Umbilical cord (tissue), 2 donors: ENCODE results near the gene SPART. TPM values are rescaled to one million over a fixed set of nuclear protein-coding genes. Genes with fewer than 3 reads are reported as not detected.
"Not testable (repeated sequence)": the region's sequence is repeated elsewhere in the genome, so short reads cannot be mapped to it uniquely, and the experiment has no call there.

ENCODE experiments used
- DNase-seq: peaks from one replicate; pipeline ENCODE4 v3.0.0-alpha.2; 2015; ENCODE audit warnings: low spot score
- total RNA-seq: library from RNA; depleted of rRNA; stranded (reverse); fragments of >200 nt; gene quantifications from one replicate; pipeline ENCODE4 v1.2.3, GENCODE V29; 2014; ENCODE audit warnings: low replicate concordance; ENCODE audit not compliant: insufficient read depth

SPART gene
- total RNA-seq, 1 donor from 2014 or later, result 103 TPM

DNA sequence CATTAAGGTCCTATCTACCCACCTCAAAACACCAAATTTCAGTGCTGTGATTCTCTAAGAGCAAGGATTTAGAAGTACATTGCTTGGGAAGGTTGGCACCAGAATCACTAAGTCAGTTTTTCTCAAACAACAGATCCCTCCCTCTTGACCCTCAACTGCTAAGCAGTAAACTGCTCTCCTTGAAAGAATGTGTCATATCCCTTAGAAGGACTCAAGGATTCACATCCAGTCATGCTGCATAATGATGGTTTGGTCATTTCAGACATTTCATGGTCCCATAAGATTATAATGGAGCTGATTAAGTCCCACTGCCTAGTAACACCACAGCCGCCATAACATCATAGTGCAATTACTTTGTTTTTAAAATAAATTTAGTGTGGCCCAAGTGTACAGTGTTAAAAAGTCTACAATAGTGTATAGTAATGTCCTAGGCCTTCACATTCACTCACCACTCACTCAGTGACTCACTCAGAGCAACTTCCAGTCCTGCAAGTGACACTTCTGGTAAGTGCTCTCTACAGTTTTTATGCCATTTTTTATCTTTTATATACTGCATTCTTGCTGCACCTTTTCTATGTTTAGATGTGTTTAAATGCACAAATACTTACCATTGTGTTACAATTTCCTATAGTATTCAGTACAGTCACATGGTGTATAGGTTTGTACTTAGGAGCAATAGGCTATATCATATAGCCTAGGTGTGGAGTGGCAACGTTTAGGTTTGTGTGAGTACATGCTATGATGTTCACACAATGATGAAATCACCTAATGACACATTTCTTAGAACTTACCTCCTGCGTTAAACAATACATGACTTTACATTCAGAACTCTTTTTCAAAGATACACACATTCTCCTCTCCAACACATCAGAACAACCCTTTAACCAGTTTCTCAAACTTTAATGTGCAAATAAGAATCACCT lies 32.9 kb downstream of the SPART start:
- DNase-seq, result no peak

DNA sequence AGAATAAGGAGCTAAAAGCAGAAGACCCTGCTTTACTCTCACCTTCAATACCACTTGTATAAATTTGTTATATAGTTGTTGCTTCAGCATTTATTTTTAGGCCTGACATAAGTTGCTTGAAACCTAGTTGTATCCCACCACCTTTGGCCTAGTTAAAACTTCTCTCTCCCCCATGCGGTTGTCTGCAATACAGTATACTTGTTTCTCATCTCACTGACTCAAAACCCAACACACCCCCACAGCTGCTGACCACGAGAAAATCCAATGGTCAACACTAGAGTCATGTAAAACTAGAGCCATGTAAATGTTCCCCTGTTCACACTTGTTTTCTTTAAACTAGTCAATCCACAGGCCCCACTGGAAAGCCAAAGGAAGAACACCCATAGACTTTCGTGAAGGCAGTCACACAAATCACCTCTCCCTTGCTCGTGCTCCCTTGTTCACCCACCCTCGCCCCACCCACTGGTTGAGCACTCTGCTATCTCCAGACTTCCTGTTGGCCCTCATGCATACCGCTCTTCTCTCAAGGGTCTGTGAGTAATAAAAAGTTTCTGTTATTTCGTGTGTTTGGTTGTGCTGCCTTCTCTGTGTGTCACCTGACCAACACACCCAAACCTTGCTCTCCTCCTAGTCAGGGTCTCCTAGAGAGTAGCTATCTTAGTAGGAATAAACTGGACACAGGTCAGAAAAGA lies 35.6 kb downstream of the SPART start:
- no peak for DNase-seq

DNA sequence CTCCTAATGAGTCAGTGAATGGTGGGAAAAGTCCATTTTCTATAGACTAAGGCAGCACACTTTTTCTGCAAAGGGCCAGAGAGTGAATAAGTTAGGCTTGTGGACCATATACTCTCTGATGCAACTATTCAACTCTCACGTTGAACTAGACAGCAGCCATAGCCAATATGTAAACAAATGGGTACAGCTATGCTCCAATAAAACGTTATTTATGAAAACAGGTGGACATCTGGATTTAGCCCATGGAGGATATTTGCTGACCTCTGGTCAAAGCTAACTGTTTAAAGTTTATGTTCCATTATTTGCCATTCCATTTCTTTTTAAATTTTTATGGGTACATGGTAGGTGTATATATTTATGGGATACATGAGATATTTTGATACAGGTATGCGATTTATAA lies 43.9 kb downstream of the SPART start:
- DNase-seq, result no peak

DNA sequence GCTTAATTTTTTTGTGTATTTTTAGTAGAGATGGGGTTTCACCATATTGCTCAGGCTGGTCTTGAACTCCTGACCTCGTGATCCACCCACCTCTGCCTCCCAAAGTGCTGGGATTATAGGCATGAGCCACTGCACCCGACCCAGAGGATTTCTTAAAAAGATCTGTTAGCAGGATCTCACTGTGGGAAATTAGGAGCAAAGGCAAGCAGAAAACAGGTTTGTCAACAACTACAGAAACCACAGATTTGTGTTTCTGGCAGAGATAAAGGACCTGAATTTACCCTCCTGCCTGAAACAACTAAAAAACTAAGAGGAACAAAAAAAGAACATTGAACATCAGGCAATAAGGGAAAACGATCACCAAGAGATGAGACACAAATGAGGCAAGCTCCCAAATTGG lies 46.7 kb downstream of the SPART start:
- not testable (repeated sequence) for DNase-seq

DNA sequence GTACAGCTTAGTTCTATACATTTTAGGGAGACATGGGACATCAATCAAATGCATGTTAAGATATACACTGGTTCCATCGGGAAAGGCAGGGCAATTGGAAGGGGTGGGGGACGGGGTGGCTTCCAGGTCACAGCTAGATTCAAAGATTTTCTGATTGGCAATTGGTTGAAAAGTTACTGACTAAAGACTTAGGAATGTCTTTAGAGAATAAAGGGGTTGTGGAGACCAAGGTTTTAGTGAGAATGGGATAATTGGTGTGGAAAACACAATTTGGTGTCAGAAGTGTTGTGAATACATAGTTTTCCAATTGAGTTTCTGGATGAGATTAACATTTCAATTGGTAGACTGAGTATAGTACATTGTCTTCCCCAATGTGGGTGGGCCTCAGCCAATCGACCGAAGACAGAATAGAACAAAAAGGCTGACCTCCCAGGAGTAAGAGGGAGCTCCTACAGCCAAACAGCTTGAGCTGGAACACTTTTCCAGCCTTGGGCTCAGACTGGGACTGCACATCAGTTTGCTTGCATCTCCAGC lies 47.6 kb downstream of the SPART start:
- DNase-seq, result no peak

DNA sequence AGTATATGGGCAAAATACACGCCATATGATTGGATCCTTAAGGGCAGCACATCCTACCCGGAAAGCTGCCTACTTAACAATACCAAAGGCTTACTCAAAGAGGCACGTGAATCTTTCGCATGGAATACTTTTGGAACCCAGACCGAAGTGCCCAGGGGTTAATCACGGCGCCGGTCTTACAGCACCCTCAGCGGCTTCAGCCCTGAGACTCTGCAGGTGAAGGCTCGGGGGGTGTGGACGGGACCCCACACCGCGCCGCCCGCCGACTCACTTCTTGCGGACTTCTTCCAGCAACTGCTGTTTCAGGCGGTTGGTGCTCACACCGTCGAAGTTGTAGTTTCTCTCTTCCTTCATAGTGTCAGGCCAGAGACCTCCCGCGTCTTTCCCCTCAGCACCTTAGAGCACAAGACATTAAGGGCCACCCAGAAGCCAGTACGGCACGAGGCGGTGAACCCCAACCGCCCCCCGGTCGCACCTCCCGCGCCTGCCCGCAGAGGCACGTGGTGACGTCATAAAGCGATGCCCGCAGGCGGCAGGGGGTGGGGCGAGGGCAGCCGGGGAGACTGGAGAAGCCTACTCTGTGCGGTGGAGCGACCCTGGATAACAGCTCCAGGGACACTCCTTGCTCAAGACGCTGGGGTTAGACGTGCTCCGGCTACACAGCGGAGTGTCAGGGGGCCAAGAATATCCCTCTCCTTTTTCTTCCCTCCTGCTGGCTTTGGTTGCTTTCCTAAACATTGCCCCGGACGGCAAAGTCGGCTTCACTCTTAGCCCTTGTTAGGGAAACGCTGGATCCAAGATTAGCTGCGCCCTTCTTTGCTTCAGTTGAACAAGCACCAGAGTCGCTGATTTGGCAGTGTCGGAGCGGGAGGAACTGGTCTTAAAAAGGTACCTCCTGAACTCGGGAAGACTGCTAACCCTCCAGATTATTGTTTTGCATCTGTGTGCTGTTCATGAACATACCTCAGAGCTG lies 48.5 kb downstream of the SPART start, which contains the start of gene CCDC169:
CCDC169 (minus strand) TSS at position 449 of the 973 bp plus-strand sequence; CDS start at position 354, 95 bp downstream.
- peak; percentile 76 for DNase-seq

DNA sequence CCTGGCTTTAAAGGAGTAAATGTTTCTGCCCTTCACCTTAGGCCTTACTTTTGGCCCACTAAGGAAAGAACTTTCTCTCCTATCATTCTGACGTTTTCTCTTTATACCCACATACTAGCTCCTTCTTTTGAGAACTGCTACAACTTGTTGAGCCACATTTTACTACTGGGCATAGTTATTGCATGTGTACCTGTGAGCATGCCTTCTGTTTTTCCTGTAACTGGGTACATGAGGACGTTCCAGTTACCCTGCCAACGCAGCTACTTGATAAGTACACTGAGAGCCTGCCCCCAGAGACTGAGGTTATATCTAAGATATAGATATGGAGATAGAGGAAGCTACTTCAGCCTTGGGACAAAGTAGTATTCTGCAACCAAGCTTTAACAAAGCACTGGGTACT lies 52.1 kb downstream of the SPART start:
- DNase-seq, result no peak

DNA sequence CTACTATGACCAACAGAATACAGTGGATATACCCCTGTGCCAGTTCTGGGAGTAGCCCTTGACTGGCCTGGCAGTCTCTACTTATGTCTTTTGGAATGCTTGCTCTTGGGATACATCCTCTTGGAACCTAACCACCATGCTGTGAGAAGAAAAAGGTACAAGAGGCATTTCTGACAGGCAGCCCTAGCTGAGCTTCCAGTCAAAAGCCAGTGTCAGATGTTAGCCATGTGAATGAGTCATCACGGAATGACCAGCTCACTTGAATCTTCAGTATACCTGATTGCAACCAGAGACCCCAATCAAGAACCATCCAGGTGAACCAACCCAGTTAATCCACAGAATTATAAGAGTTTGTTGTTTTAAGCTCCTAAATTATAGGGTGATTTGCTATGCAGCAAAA lies 52.7 kb downstream of the SPART start:
- no peak for DNase-seq

DNA sequence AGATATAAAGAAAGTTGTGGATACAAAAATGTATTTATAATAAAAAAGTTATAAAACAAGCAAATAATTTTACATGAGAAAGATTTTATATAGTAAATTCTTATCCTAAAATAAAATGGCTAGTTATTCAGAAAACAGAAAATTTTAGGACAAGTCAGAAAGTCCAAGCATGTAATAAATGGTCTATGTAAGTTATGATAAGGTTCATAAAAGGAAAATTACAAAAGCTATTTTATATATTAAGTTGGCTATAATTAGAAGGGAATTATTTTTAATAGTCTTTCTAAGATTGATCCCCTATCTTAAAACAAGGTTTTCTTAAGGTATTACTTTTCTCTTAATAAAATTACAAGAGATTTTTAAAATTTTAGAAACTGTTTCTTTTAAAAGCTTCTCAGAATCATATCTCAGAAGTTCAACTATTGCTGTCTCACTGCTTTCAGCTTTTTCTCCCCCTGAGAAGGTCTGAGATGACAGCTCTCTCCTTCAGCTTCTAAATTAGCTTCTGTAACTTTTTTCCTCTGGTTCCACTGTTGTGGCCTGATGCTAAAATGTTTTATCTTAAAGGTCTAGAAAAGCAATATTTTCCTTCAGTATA lies 57.3 kb downstream of the SPART start:
- no peak for DNase-seq

DNA sequence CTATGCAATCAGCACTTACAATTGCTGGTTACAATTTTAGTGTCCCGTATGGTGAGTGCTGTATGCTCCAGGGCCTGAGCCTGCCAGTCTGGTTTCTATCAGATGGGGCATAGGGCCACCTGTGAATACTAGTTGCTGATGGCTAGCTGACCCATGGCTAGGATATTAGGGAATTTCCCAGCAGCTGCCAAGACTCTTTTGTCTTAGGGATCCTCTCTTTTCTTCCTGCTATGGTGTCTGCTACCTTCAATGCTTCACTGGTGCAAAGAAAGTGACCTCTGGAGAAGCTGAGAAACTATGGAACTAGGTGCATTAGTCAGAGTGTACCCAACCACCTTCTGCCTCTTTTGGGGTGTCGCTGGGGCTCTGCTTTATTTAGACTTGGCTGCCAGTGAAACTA lies 60.2 kb downstream of the SPART start:
- no peak for DNase-seq

DNA sequence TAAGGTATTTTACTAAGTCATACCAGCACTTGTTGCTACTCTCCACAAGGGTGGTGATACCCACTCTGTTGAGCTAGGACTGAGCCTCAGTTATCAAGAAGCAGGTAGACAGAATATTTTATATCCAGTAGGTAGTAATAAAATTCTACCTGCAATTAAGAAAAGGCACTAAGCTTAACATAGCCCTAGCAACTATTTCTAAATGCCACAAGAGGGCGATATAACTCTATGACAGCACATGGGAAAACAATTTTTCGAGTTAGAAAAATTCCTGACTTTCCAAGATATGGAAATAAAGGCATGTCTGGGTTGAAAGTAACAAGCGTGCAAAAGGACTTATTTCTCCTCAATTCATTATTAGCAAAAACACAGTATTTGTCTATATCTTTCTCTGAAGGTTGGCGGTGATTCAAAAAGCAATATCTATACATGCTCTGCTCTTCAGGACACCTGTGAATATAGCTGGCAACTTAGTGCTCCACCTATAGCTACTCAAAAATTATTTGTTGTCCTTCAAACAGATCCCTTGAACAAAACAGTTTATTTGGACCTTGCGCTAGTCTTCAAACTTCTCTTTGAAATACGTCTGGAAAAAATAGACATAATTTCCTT lies 63.3 kb downstream of the SPART start:
- peak; percentile 51 for DNase-seq

DNA sequence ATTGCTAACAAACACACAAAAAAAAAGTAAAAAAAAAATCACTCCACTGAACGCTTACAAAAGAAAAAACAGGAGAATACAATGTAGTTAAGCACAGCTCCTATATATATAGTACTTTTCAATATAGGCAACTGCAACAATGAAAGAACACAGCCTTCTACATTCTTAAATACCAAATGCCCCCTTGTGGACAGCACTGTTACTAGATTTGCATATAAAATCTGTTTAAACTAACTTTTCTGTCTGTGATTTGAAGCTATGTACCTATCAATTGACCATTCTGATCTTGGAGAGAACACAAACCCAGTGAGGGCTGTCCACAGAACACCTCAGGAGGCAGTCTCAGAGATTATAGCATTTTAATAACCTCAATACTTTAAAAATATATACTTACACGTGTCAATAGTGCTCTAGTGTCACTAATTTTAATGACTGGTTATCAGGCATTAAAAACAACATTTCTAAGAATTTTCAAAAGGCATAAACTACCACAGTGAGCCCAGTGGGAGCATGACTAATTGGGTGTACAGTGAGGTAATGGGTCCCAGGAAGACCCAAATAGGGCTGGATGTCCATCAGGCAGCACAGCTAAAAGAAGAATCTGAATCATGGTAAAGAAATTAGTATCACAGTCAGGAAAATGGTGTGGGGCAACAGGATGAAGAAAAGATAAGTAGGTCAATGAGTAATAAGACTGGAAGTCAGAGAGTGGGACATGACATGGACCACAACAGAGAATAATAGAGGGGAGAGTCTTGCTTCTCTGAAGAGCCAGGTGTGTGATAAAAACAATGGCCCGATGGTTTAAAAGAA lies 70.8 kb downstream of the SPART start:
- peak; percentile 66 for DNase-seq

DNA sequence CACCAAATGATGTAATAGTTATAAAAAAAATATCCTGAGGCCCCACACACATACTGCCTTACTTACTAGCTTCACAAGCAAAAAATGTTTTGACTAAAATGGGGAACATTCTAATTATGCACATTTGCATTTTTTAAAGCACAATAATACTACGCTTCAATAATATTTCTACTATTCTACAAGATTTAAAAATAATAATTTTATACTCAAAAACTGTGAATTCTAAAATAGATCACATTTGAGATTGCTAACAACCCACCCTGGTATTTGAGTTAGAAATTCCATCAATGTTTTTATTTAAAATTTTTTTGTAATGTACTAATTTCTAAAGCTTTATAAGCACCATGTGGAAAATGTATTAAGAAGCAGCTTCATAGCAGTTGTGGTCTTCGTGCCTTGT lies 72.8 kb downstream of the SPART start:
- no peak for DNase-seq

DNA sequence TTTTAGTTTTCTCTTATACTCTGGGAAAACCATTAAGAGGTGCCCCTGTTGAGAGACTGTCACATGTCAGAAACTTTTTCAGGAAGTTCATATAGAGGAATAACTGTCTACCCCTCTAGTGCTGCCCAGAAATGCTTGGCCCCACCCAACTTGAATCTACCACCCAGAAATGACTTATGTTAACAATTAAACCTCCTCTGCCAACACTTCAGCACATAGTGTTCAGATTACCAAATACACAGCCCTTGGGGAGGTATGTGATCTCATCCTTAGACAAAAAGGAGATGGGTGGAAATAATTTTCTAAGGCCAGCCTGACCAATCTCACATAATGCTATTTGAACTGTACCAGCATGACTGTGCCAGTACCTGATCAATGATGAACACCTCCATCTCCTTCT lies 84.2 kb downstream of the SPART start:
- no peak for DNase-seq

DNA sequence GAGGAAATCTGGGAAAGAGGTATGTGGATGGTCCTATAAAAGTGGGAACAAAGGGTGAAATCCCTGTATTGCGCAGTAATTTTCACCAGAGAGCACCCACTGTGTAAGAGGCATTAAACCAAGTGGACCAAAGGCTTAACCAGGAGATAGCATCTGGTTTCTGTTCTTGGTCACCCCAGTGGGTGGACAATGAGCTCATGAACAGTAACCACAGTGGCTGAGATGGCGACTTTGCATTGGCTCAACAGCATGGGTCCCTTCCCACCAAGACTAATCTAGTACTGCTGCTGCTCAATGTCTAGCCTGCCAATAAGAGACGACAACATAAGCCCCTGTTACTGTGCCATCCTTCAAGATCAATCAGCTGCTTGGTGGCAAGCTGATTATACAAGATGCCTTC lies 85.2 kb downstream of the SPART start:
- DNase-seq, result no peak

DNA sequence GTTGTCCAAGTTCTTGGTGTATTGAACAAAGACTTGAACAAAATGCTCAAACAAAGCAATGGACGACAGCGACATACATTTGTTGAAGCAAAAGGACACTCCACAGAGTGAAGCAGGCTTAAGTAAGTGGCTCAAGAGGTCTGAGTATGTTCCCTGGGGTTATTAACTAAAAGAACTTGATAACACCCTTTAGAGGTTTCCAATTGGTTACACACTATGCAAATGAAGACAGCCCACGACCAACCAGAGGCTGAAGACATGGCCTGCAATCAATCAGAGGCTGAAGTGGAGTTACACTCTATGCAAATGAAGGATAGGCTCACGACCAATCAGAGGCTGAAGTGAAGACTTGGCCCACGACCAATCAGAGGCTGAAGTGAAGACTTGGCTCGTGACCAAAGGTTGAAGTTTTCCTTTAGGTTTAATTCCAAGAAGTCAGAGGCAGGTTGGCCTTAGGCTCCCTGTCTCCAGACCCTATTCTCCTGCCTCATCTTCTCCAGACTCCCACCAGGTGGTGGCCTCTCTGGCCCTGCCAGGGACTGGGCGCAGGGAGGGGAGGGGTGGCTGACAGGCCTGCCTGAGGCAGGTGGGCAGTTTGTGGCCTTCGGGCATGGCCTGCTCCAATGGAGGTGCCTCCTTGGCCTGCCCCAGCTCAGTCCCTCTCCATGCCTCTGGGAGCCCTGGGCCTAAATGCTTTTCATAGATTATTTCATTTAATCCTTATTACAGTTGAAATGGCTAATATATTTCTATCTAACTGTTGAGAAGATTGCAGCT lies 86.6 kb downstream of the SPART start:
- no peak for DNase-seq

DNA sequence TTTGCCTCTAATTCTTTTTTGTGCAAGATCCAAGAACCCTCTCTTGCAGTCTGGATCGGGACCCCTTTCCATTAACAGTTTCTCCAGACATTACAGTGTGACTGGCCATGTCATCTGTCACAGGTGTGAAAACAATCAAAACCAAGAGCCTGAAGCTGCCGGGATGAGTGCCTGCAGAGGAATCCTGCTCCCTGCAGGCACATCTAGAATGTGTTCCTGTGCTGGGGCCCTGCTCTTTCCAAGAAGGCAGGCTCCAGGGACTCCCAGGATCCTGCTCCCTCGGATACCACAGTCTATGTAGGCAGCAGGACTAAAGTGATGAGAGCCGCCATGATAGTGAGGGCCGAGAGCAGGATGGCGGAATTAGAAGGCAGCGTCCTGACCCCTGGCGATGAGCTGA lies 87.4 kb downstream of the SPART start:
- DNase-seq, result no peak
